Activated naive CD8-positive, alpha-beta T cell treated with anti-CD3 and anti-CD28 coated beads, Interleukin-2, amount 10 ng/mL, durations not matched to agents 7 days and 5 days (primary cell): ENCODE results near the gene CAPN6. TPM values are rescaled to one million over a fixed set of nuclear protein-coding genes. Genes with fewer than 3 reads are reported as not detected.

ENCODE experiments used
- ATAC-seq: fragments of 150-1000 bp; cut with Tn5 transposase; one replicate; pipeline ENCODE4 v1.10.0; 2021; ENCODE audit warnings: low read depth, moderate library complexity
- POLR2A ChIA-PET: fragments of 350-600 bp; sonication (Branson Sonifier 250); formaldehyde crosslinking; loops from one replicate; lab custom pipeline; 2021; ENCODE audit warnings: antibody characterized with exemption; lab: Charles Lee
- DNase-seq: peaks from one replicate; pipeline ENCODE4 v3.0.0; 2021
- H3K27ac Mint-ChIP-seq: one replicate; pipeline ENCODE4 v1.8.0; 2022; ENCODE audit warnings: mild to moderate bottlenecking, mixed read lengths
- H3K27me3 Mint-ChIP-seq: one replicate; pipeline ENCODE4 v1.8.0; 2022; ENCODE audit warnings: mild to moderate bottlenecking, moderate library complexity, mixed read lengths
- H3K36me3 Mint-ChIP-seq: one replicate; pipeline ENCODE4 v1.8.0; 2021; ENCODE audit warnings: mild to moderate bottlenecking, mixed read lengths
- H3K4me1 Mint-ChIP-seq: one replicate; pipeline ENCODE4 v1.8.0; 2021; ENCODE audit warnings: mixed read lengths
- H3K4me3 Mint-ChIP-seq: one replicate; pipeline ENCODE4 v1.8.0; 2022; ENCODE audit warnings: mild to moderate bottlenecking, moderate library complexity, mixed read lengths
- H3K9me3 Mint-ChIP-seq: one replicate; pipeline ENCODE4 v1.8.0; 2021; ENCODE audit warnings: mixed read lengths
- total RNA-seq, 2 experiments: library from RNA; stranded (reverse); gene quantifications; one replicate each; pipeline ENCODE4 v1.2.3, GENCODE V29; 2021

Gene CAPN6, protein sequence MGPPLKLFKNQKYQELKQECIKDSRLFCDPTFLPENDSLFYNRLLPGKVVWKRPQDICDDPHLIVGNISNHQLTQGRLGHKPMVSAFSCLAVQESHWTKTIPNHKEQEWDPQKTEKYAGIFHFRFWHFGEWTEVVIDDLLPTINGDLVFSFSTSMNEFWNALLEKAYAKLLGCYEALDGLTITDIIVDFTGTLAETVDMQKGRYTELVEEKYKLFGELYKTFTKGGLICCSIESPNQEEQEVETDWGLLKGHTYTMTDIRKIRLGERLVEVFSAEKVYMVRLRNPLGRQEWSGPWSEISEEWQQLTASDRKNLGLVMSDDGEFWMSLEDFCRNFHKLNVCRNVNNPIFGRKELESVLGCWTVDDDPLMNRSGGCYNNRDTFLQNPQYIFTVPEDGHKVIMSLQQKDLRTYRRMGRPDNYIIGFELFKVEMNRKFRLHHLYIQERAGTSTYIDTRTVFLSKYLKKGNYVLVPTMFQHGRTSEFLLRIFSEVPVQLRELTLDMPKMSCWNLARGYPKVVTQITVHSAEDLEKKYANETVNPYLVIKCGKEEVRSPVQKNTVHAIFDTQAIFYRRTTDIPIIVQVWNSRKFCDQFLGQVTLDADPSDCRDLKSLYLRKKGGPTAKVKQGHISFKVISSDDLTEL
- not detected for total RNA-seq

DNA sequence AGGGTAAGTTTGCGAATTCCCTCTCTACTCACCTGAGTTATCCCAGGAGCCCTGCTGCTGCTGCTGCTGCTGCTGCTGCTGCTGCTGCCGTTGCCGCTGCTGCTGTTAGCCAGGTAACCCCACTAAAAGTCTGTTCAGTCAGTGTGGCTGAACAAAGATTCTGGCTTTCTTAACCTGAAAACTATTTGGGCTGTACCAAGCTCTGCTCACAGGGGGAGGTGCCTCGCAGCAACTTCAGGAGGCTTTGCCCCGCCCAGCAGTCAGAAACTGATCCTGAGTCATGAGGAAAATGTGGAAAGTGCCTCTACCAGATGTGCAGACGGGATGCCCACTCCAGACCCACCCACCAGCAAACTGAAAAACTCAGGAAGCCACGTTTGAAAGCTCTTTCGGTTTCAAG lies at the start of gene CAPN6:
Gene CAPN6, minus strand, starts transcription at position 145 of the 400 bp plus-strand sequence. CDS start 6,547 bp downstream, outside the sequence.
- ATAC-seq: no peak
- no peaks in the 10 kb centered on the region for H3K36me3 Mint-ChIP-seq
- POLR2A ChIA-PET: no interaction called here
- no peak within 1 kb of the TSS for H3K4me3 Mint-ChIP-seq
- no peaks in the 10 kb centered on the region for H3K9me3 Mint-ChIP-seq
- no peak within 1 kb of the TSS for H3K27ac Mint-ChIP-seq
- no peaks in the 10 kb centered on the region for H3K27me3 Mint-ChIP-seq
- DNase-seq: no peak
- no peaks in the 10 kb centered on the region for H3K4me1 Mint-ChIP-seq

DNA sequence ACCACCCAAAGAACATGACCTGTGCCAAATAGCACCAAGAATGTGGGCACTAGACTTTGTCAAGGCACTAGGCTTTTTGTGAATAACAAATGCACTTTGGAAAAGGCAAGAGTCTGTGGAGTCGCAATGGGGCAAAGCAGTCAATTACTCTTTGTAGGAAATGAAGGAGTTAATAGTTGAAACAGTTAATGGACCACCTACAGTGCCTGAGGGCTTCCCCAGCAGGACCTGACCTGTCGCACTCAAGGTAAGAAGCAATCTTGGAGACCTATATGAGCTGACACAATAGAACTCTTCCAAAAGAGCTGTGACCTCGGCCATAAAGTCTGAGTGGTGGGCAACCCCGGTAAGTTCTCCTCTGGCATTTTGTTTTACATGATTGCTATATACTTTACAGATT lies 49.2 kb upstream of the CAPN6 start:
- ATAC-seq (no peak), DNase-seq (no peak)
- Mint-ChIP-seq H3K27me3 (no peaks in the 10 kb centered on the region), H3K36me3 (no peaks in the 10 kb centered on the region), H3K27ac (no peak overlapping the region), H3K4me1 (no peaks in the 10 kb centered on the region), H3K9me3 (no peaks in the 10 kb centered on the region), H3K4me3 (no peak overlapping the region)
- POLR2A ChIA-PET: no interaction called here

- Mint-ChIP-seq H3K27ac (no peak overlapping the region), H3K9me3 (no peaks in the 10 kb centered on the region), H3K36me3 (no peaks in the 10 kb centered on the region), H3K4me1 (no peaks in the 10 kb centered on the region), H3K4me3 (no peak overlapping the region), H3K27me3 (no peaks in the 10 kb centered on the region)
- DNase-seq (no peak), ATAC-seq (no peak)
- POLR2A ChIA-PET: no interaction called here
Measured at GRCh38 chrX:111318901-111319300, 48.6 kb upstream of the CAPN6 start.

DNA sequence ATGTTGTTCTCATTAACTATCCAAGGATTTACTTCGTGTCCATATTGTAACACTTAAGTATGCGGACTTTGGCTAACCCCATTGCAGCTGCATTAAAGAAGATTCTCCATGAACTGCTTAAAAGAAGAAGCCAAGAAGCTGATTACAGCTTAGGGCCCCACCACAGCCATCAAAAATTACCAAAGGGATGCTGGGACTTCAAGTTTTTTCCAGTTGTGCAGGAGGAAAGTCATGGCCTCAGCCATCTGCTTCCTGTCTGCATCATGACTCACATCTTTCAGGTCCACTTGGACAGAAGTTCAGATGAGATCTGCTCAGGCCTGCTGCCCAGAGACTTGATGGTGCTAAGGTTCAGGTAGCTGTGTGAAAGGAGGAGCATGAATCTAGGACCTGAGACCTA lies 38.8 kb upstream of the CAPN6 start:
- ATAC-seq (no peak), DNase-seq (no peak)
- Mint-ChIP-seq H3K4me1 (no peaks in the 10 kb centered on the region), H3K27ac (no peak overlapping the region), H3K4me3 (no peak overlapping the region), H3K9me3 (no peaks in the 10 kb centered on the region), H3K36me3 (no peaks in the 10 kb centered on the region), H3K27me3 (no peaks in the 10 kb centered on the region)
- POLR2A ChIA-PET: no interaction called here

DNA sequence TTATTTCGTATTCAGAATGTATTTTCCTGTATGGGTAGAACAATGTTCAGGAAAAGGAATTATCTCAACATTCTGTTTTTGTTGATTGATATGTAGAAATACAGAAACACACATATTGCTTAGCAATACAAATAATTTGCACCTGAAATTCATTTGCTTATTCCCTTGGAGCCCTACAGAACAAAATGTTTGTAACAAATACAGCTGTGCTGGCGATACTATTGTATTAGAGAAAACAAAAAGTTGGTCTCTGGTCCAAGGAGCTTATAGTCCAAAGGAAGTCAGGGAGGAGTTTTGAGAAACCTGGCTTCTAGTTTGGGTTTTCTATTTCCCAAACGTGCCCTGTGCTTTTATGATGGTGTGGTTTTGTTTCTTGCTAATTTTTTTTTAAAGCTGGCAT lies 37.8 kb upstream of the CAPN6 start:
- DNase-seq: no peak
- no peak for ATAC-seq
- Mint-ChIP-seq H3K4me3 (no peak overlapping the region), H3K9me3 (no peaks in the 10 kb centered on the region), H3K27ac (no peak overlapping the region), H3K36me3 (no peaks in the 10 kb centered on the region), H3K27me3 (no peaks in the 10 kb centered on the region), H3K4me1 (no peaks in the 10 kb centered on the region)
- POLR2A ChIA-PET: no interaction called here

GRCh38 chrX:111302284-111302683 lies 32.0 kb upstream of the CAPN6 start:
- H3K4me1 Mint-ChIP-seq: no peaks in the 10 kb centered on the region
- H3K4me3 Mint-ChIP-seq: no peak overlapping the region
- no peaks in the 10 kb centered on the region for H3K9me3 Mint-ChIP-seq
- DNase-seq (no peak), ATAC-seq (no peak)
- no peaks in the 10 kb centered on the region for H3K27me3 Mint-ChIP-seq
- POLR2A ChIA-PET: no interaction called here
- H3K27ac Mint-ChIP-seq: no peak overlapping the region
- H3K36me3 Mint-ChIP-seq: no peaks in the 10 kb centered on the region

DNA sequence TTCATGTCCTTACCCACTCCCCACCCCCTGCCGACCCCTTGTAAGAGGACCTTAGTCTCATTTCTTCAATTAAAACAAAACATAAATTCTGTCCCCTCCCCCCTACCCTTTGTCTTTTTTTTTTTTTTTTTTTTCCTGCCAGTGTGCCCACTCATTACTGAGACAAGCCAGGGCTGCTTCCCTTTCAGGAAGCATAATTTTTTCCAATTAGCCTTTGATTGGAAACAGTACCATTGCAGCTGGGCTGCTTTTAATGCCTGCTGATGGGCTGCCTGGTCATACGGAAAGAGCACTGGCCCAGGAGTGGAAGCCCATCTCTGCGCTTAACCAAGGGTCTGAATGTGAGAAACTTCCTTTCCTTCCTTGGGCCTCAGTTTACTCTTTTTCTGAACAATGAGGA lies 18.6 kb upstream of the CAPN6 start:
- Mint-ChIP-seq H3K36me3 (no peaks in the 10 kb centered on the region), H3K27ac (no peak overlapping the region), H3K4me1 (no peaks in the 10 kb centered on the region), H3K27me3 (no peaks in the 10 kb centered on the region), H3K4me3 (no peak overlapping the region), H3K9me3 (no peaks in the 10 kb centered on the region)
- ATAC-seq (no peak), DNase-seq (no peak)
- POLR2A ChIA-PET: no interaction called here

DNA sequence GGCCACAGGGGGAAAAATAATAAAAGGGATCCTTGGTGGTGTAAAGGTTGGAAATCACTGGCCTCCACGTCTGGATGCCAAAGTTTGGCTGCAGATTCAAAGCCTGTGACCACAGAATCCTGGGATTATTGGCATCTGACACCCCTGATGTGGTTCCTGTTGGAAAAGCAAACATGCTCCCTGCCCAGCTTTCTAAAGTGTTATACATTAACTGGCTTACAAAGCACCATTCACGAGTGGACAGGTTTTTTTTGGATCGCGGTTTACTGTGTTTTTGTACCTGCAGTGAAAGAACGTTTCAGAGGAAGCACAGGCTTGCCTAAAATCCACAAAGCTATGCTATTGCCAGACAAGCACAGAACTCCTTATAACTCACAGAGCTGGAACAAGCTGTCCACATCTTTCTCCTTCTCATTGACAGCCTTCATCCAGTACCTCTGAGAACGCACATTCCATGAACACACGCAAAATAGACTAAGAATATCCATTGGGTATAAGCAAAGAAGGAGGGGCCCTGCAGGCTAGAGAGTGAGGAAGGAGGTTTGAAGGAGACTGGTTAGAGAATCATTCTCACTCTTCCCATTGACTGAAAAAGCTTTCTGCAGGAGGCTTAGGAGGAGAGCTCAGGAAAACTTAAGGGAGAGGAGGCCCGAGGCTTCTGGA lies 14.5 kb upstream of the CAPN6 start:
- H3K36me3 Mint-ChIP-seq: no peaks in the 10 kb centered on the region
- H3K27me3 Mint-ChIP-seq: no peaks in the 10 kb centered on the region
- no peak for DNase-seq
- POLR2A ChIA-PET: no interaction called here
- no peak for ATAC-seq
- H3K4me1 Mint-ChIP-seq: no peaks in the 10 kb centered on the region
- no peaks in the 10 kb centered on the region for H3K9me3 Mint-ChIP-seq
- no peak overlapping the region for H3K27ac Mint-ChIP-seq
- H3K4me3 Mint-ChIP-seq: no peak overlapping the region

DNA sequence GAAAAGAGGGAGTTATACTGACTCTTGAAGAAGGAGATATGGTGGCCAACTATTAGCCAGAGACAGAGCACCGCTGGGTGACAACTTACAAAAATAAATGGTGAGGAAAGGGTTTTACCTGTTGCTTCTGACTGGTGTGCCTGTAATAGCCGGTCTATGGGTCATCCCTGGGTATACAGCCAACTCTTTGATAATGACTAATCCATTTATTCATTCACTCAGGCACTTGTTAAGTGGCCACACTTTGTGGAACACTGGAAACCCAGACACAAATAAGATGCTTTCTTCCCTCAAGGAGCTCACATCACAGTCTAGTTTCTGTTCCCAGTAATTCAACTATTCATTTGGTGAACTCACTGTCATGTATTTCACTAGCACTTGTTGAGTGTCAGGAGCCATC lies 13.2 kb upstream of the CAPN6 start:
- Mint-ChIP-seq H3K4me3 (no peak overlapping the region), H3K9me3 (no peaks in the 10 kb centered on the region), H3K4me1 (no peaks in the 10 kb centered on the region), H3K27me3 (no peaks in the 10 kb centered on the region), H3K27ac (no peak overlapping the region), H3K36me3 (no peaks in the 10 kb centered on the region)
- POLR2A ChIA-PET: no interaction called here
- DNase-seq: no peak
- ATAC-seq: no peak

DNA sequence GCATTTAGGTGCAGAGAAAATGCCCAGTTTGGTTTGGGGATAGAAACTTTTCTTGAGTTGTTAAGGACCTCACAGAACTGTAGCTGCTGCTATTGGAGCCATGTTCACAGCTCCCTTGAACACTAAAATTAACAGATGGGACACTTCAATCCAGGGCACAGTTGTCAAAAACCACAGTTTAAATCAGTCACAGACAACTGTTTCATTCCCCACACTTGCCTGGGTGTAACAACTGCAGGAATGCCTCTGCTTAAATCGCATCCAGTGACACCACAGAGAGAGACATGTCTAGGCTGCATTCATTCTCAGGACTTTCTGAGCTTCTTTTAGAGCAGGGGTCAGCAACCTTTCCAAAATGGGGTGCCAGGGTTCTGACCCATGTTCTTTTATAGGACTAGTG lies 12.7 kb upstream of the CAPN6 start:
- no peaks in the 10 kb centered on the region for H3K4me1 Mint-ChIP-seq
- H3K36me3 Mint-ChIP-seq: no peaks in the 10 kb centered on the region
- DNase-seq (no peak), ATAC-seq (no peak)
- H3K27ac Mint-ChIP-seq: no peak overlapping the region
- H3K27me3 Mint-ChIP-seq: no peaks in the 10 kb centered on the region
- POLR2A ChIA-PET: no interaction called here
- H3K9me3 Mint-ChIP-seq: no peaks in the 10 kb centered on the region
- H3K4me3 Mint-ChIP-seq: no peak overlapping the region

DNA sequence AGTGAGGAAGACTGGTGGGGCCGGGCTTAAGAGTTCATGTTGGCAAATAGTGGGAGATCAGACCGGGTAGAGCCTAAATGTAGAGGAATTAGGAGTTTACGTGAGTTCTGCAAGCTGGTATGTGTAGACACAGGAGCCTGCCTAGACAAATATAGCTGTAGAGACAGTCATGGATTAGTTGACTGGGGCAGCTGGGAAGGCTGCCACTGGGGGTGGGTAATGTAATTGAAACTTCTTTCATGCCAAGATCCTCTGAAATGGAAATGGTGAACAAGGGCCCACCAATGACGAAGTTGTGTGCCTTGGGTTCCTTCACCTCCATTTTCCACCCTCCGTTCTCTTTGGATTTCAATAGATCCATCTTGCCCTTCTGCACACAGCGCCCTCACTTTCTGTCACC lies 11.9 kb upstream of the CAPN6 start:
- H3K27ac Mint-ChIP-seq: no peak overlapping the region
- no peak for ATAC-seq
- H3K27me3 Mint-ChIP-seq: no peaks in the 10 kb centered on the region
- POLR2A ChIA-PET: no interaction called here
- H3K36me3 Mint-ChIP-seq: no peaks in the 10 kb centered on the region
- no peak overlapping the region for H3K4me3 Mint-ChIP-seq
- no peaks in the 10 kb centered on the region for H3K4me1 Mint-ChIP-seq
- H3K9me3 Mint-ChIP-seq: no peaks in the 10 kb centered on the region
- DNase-seq: no peak

DNA sequence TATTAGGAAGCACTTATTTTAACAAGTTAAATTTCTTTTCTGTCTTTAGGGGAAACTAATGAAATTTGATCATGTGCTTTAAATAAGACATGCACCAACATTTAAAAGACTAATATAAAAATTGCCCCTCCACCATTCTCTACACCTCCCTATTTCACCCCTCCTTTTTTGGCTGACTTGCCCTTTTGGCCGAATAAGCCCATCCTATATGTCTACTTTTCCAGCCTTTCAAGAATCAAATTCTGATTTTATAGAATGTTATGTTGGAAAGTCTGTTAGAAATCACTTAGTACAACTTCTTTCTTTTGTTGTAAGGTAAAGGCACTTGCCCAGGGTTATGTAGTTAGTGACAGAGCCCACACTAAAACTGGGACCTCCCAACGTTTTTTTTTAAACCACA lies 1.8 kb downstream of the CAPN6 start:
- DNase-seq (no peak), ATAC-seq (no peak)
- Mint-ChIP-seq H3K27ac (no peak overlapping the region), H3K4me3 (no peak overlapping the region), H3K4me1 (no peaks in the 10 kb centered on the region), H3K9me3 (no peaks in the 10 kb centered on the region), H3K36me3 (no peaks in the 10 kb centered on the region), H3K27me3 (no peaks in the 10 kb centered on the region)
- POLR2A ChIA-PET: no interaction called here

DNA sequence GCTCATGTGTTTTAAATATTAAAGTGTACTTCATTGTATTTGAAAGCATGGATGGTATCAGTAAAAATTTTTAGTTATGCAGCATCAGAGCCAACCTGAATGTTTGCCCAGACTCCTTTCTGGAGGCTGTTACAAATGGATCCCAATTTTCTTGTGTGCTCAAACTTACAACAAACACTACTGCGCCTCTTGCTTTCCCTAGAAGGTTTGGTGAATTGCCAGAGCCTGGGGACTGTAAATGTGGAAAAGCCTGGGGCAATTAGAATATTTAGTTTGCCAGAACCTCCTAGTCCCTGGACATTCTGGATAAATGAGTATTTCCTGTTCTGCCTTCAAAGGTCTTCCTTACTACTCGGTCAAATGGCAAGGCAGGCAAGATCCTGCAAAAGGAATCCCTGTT lies 4.8 kb downstream of the CAPN6 start:
- Mint-ChIP-seq H3K4me3 (no peak overlapping the region), H3K36me3 (no peaks in the 10 kb centered on the region), H3K27me3 (no peaks in the 10 kb centered on the region), H3K27ac (no peak overlapping the region), H3K4me1 (no peaks in the 10 kb centered on the region), H3K9me3 (no peaks in the 10 kb centered on the region)
- ATAC-seq: no peak
- POLR2A ChIA-PET: no interaction called here
- DNase-seq: no peak

DNA sequence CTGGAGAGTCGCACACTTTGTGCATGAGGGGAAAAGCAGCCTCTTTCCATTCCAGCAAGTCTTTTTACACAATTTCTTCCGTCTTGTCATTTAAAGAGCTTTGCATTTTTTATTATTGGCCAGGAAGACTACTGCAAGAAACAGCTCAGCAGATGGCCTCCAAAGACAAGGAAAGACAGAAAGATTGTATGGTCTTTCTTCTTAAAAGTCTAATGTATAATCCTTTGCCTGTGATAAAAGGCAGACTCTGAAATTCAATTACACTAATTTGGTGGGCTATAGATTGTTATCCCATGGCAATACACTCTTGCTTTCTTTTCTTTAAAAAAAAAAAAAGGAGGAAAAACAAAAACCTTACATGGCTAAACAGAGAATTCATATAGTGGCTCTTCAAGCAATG lies 5.9 kb downstream of the CAPN6 start:
- ATAC-seq (no peak), DNase-seq (no peak)
- H3K36me3 Mint-ChIP-seq: no peaks in the 10 kb centered on the region
- H3K9me3 Mint-ChIP-seq: no peaks in the 10 kb centered on the region
- peaks cover 2% of the 10 kb centered on the region for H3K27me3 Mint-ChIP-seq
- POLR2A ChIA-PET: no interaction called here
- H3K4me1 Mint-ChIP-seq: no peaks in the 10 kb centered on the region
- H3K4me3 Mint-ChIP-seq: no peak overlapping the region
- H3K27ac Mint-ChIP-seq: no peak overlapping the region
